Panc1 (cell line): ENCODE results near the gene TMEM52. TPM values are rescaled to one million over a fixed set of nuclear protein-coding genes. Genes with fewer than 3 reads are reported as not detected.

Source experiments
- ATAC-seq: fragments of 200-7000 bp; cut with Tn5 transposase; 2 replicates; pipeline ENCODE4 v1.9.1; 2020; ENCODE audit warnings: mild to moderate bottlenecking, moderate library complexity
- BruUV-seq: library from RNA; stranded (reverse); fragments of 400-500 nt; replicated peaks from 2 replicates; lab custom pipeline; 2021; lab: Mats Ljungman, UMichigan
- CTCF ChIA-PET: fragments of 300-600 bp; sonication (Branson Sonifier 250); formaldehyde crosslinking; loops from one replicate; lab custom pipeline; 2022; ENCODE audit warnings: antibody characterized with exemption; lab: Charles Lee
- POLR2A ChIA-PET: fragments of 300-600 bp; sonication (Branson Sonifier 250); formaldehyde crosslinking; loops from one replicate; lab custom pipeline; 2022; ENCODE audit warnings: antibody characterized with exemption; lab: Charles Lee
- DNase-seq: peaks from one replicate; pipeline ENCODE4 v3.0.0-alpha.2; 2010; ENCODE audit warnings: low read depth, low spot score
- H3K27ac ChIP-seq: 2 replicates; pipeline ENCODE4 v1.5.1; 2011; ENCODE audit warnings: mild to moderate bottlenecking, low read length, inconsistent platforms
- H3K27me3 ChIP-seq: fragments of 200-500 bp; sonication (Bioruptor generic); 2 replicates; pipeline ENCODE4 v1.6.0; 2014; ENCODE audit warnings: low read length, inconsistent platforms; ENCODE audit not compliant: control insufficient read depth, insufficient read depth
- H3K36me3 ChIP-seq: fragments of 200-500 bp; sonication (Bioruptor generic); 2 replicates; pipeline ENCODE4 v1.5.1; 2014; ENCODE audit warnings: inconsistent platforms, mild to moderate bottlenecking, low read length, moderate library complexity; ENCODE audit not compliant: control insufficient read depth, insufficient read depth
- H3K4me1 ChIP-seq: 2 replicates; pipeline ENCODE4 v1.5.1; 2011; ENCODE audit warnings: inconsistent platforms, mild to moderate bottlenecking, low read length, moderate library complexity; ENCODE audit not compliant: control insufficient read depth, insufficient read depth
- H3K4me3 ChIP-seq, 2 experiments: 2 replicates each; pipeline ENCODE4 v1.5.1; 2011 to 2012; ENCODE audit warnings: low read depth in 2 of 2, low read length in 2 of 2, mild to moderate bottlenecking in 2 of 2, inconsistent platforms in 1 of 2, moderate library complexity in 1 of 2
- H3K9me3 ChIP-seq: fragments of 200-500 bp; sonication (Bioruptor generic); 2 replicates; pipeline ENCODE4 v1.5.1; 2014; ENCODE audit warnings: low read depth, mild to moderate bottlenecking, inconsistent platforms, low read length, moderate library complexity; ENCODE audit not compliant: control insufficient read depth, insufficient read depth
- CTCF ChIP-seq: fragments of 450-650 bp; IDR thresholded peaks from 2 replicates; pipeline ENCODE4 v1.5.1; 2017; ENCODE audit warnings: mild to moderate bottlenecking
- POLR2AphosphoS5 ChIP-seq: IDR thresholded peaks from 2 replicates; pipeline ENCODE4 v1.6.1; 2012; ENCODE audit warnings: mild to moderate bottlenecking, low read depth, low read length, moderate library complexity
- REST ChIP-seq, 2 experiments: IDR thresholded peaks; 2 replicates each; pipeline ENCODE4 v1.6.1; 2011 to 2012; ENCODE audit warnings: low read depth in 2 of 2, control low read depth in 1 of 2, low read length in 1 of 2, mild to moderate bottlenecking in 1 of 2, moderate library complexity in 1 of 2; ENCODE audit not compliant: insufficient read depth in 1 of 2
- SIN3A ChIP-seq: IDR thresholded peaks from 2 replicates; pipeline ENCODE4 v1.6.1; 2012; ENCODE audit warnings: low read depth, mild to moderate bottlenecking, low read length, moderate library complexity, borderline replicate concordance; ENCODE audit not compliant: insufficient read depth
- TCF7L2 ChIP-seq: IDR thresholded peaks from 2 replicates; pipeline ENCODE4 v1.6.1; 2011; ENCODE audit warnings: mild to moderate bottlenecking, low read depth, low read length, inconsistent platforms
- in situ Hi-C: cut with HindIII; loops from 2 replicates; pipeline ENCODE4 v1.10.0; 2016; ENCODE audit warnings: low sequenced_read_pairs, low pct_unique_long_range_greater_than_20kb
- intact Hi-C: fragments of 100-400 bp; cut with micrococcal nuclease; formaldehyde crosslinking; loops from one replicate; pipeline ENCODE4 v1.10.0; 2022; ENCODE audit not compliant: unreplicated experiment
- total RNA-seq: library from RNA; stranded (reverse); gene quantifications from one replicate; pipeline ENCODE4 v1.2.1, GENCODE V29; 2021; ENCODE audit not compliant: unreplicated experiment

Gene TMEM52
- total RNA-seq, 1 experiment from 2014 or later = 2.5 TPM

GRCh38 chr1:1957533-1957961 is 38.5 kb upstream of the TMEM52 start:
- ATAC-seq (no peak), DNase-seq (no peak)
- in situ Hi-C loops (no loop called here), intact Hi-C loops (no loop called here)
- peaks cover 10% of the 10 kb centered on the region for H3K4me1 ChIP-seq
- ChIA-PET POLR2A (no interaction called here), CTCF (no interaction called here)
- TF ChIP-seq TCF7L2 (no peak), POLR2AphosphoS5 (no peak), CTCF (no peak), REST (IDR thresholded peaks at IDR 0.05; ENCODE audit: insufficient read depth in 1 of 2, low read depth in 2 of 2, low read length in 1 of 2) (no peak)
- no TSS peak for BruUV-seq
- H3K27ac ChIP-seq = no peak overlapping the region
- no peaks in the 10 kb centered on the region for H3K36me3 ChIP-seq
- H3K27me3 ChIP-seq = no peaks in the 10 kb centered on the region
- H3K9me3 ChIP-seq = no peaks in the 10 kb centered on the region
- no peak overlapping the region for H3K4me3 ChIP-seq

GRCh38 chr1:1956586-1957532 is 37.8 kb upstream of the TMEM52 start:
- no peaks in the 10 kb centered on the region for H3K27me3 ChIP-seq
- no peak overlapping the region for H3K4me3 ChIP-seq
- in situ Hi-C loops = no loop called here
- intact Hi-C loops = no loop called here
- CTCF ChIA-PET = no interaction called here
- H3K27ac ChIP-seq = no peak overlapping the region
- DNase-seq (no peak), ATAC-seq (no peak)
- H3K9me3 ChIP-seq = no peaks in the 10 kb centered on the region
- H3K36me3 ChIP-seq = no peaks in the 10 kb centered on the region
- no TSS peak for BruUV-seq
- H3K4me1 ChIP-seq = peaks cover 10% of the 10 kb centered on the region
- POLR2A ChIA-PET = no interaction called here
- TF ChIP-seq CTCF = no peak
- no peak for TF ChIP-seq TCF7L2
- no peak for TF ChIP-seq POLR2AphosphoS5
- TF ChIP-seq SIN3A = no peak
- no peak for TF ChIP-seq REST (IDR thresholded peaks at IDR 0.05; ENCODE audit: insufficient read depth in 1 of 2, low read depth in 2 of 2, low read length in 1 of 2)
